Keratinocyte (primary cell): ENCODE measurements around the gene ADCYAP1R1. TPM values are rescaled to one million over a fixed set of nuclear protein-coding genes. Genes with fewer than 3 reads are reported as not detected.

Experiments used
- DNase-seq: peaks from one replicate; pipeline ENCODE4 v3.0.0-alpha.2; 2011; ENCODE audit warnings: low read depth, missing footprints, low spot score
- FAIRE-seq: peaks from 2 replicates; lab custom pipeline; 2011; peaks lifted over from hg19 to GRCh38; lab: Jason Lieb, UNC
- H2AFZ ChIP-seq: 2 replicates; pipeline ENCODE4 v1.6.0; 2012; ENCODE audit warnings: low read length, control low read depth, inconsistent platforms; ENCODE audit not compliant: control insufficient read depth
- H3K27ac ChIP-seq: 2 replicates; pipeline ENCODE4 v1.5.1; 2011; ENCODE audit warnings: low read length; ENCODE audit not compliant: control insufficient read depth, insufficient read depth
- H3K27me3 ChIP-seq: 3 replicates; pipeline ENCODE4 v1.6.0; 2011; ENCODE audit warnings: low read length; ENCODE audit not compliant: control insufficient read depth, insufficient read depth; ENCODE audit errors: extremely low read depth
- H3K36me3 ChIP-seq, 2 experiments: 2 replicates in 1 of 2; 3 replicates in 1 of 2; pipeline ENCODE4 v1.5.1; 2011; ENCODE audit warnings: low read length in 2 of 2, mild to moderate bottlenecking in 1 of 2; ENCODE audit not compliant: control insufficient read depth in 2 of 2, insufficient read depth in 2 of 2; ENCODE audit errors: extremely low read depth in 1 of 2
- H3K4me1 ChIP-seq: 3 replicates; pipeline ENCODE4 v1.5.1; 2011; ENCODE audit warnings: low read length; ENCODE audit not compliant: control insufficient read depth, insufficient read depth; ENCODE audit errors: extremely low read depth
- H3K4me2 ChIP-seq: 3 replicates; pipeline ENCODE4 v1.6.0; 2011; ENCODE audit warnings: low read depth, low read length; ENCODE audit not compliant: control insufficient read depth, insufficient read depth; ENCODE audit errors: extremely low read depth
- H3K4me3 ChIP-seq, 3 experiments: fragments of 200-600 bp in 1 of 3; sonication (generic) in 1 of 3; 2 replicates in 2 of 3; 3 replicates in 1 of 3; pipeline ENCODE4 v1.5.1; 2011 to 2016; ENCODE audit warnings: low read length in 3 of 3, mild to moderate bottlenecking in 3 of 3, control low read depth in 2 of 3, inconsistent platforms in 1 of 3, low read depth in 1 of 3, mixed read lengths in 1 of 3, mixed run types in 1 of 3, moderate library complexity in 1 of 3; ENCODE audit not compliant: control insufficient read depth in 2 of 3, insufficient read depth in 2 of 3; ENCODE audit errors: extremely low read depth in 1 of 3
- H3K79me2 ChIP-seq: 2 replicates; pipeline ENCODE4 v1.6.0; 2012; ENCODE audit warnings: low read length; ENCODE audit not compliant: control insufficient read depth, insufficient read depth
- H3K9ac ChIP-seq: 3 replicates; pipeline ENCODE4 v1.6.0; 2011; ENCODE audit warnings: low read length; ENCODE audit not compliant: control insufficient read depth, insufficient read depth; ENCODE audit errors: extremely low read depth
- H3K9me1 ChIP-seq: 3 replicates; pipeline ENCODE4 v1.6.0; 2011; ENCODE audit warnings: low read length; ENCODE audit not compliant: control insufficient read depth, insufficient read depth; ENCODE audit errors: extremely low read depth
- H3K9me3 ChIP-seq: 2 replicates; pipeline ENCODE4 v1.5.1; 2012; ENCODE audit warnings: low read depth, low read length; ENCODE audit not compliant: control insufficient read depth
- H4K20me1 ChIP-seq: 3 replicates; pipeline ENCODE4 v1.6.0; 2011; ENCODE audit warnings: low read length; ENCODE audit not compliant: control insufficient read depth, insufficient read depth; ENCODE audit errors: extremely low read depth
- EZH2 ChIP-seq: IDR thresholded peaks from one replicate; pipeline ENCODE4 v1.6.1; 2012; ENCODE audit warnings: inconsistent platforms, mild to moderate bottlenecking, low read length, moderate library complexity
- dilution Hi-C: fragments of 300-500 bp; cut with MboI; formaldehyde crosslinking; loops from one replicate; pipeline ENCODE4 v1.7.0; 2020; ENCODE audit warnings: low sequenced_read_pairs; ENCODE audit not compliant: extremely low pct_ligation_motif_present
- polyA plus RNA-seq, 5 experiments: library from polyadenylated mRNA; depleted of rRNA in 3 of 5; stranded (reverse) in 3 of 5; stranded (forward) in 1 of 5; unstranded in 1 of 5; fragments of >200 nt; gene quantifications; 1 replicate in 1 of 5; 2 replicates in 3 of 5; 3 replicates in 1 of 5; pipeline versions ENCODE4 v1.2.1 to v1.2.3, GENCODE V29; 2011 to 2012; ENCODE audit warnings: missing spikeins in 2 of 5, low read depth in 1 of 5, low replicate concordance in 1 of 5
- TF ChIP-seq, protein P1 (sequence below), 3 experiments: IDR thresholded peaks in 1 of 3; conservative IDR thresholded peaks in 1 of 3; optimal IDR thresholded peaks in 1 of 3; 2 replicates in 2 of 3; 3 replicates in 1 of 3; pipeline versions ENCODE3 to v1.5.1; 2011; ENCODE audit warnings: low read length in 3 of 3, mild to moderate bottlenecking in 3 of 3, moderate library complexity in 2 of 3, control low read depth in 1 of 3, inconsistent platforms in 1 of 3; ENCODE audit not compliant: insufficient read depth in 2 of 3; ENCODE audit errors: extremely low read depth in 1 of 3

Gene ADCYAP1R1
- polyA plus RNA-seq, 1 donor (not counting 4 experiments of a cell fraction or from before 2014, with no cell fraction given), result not detected

DNA sequence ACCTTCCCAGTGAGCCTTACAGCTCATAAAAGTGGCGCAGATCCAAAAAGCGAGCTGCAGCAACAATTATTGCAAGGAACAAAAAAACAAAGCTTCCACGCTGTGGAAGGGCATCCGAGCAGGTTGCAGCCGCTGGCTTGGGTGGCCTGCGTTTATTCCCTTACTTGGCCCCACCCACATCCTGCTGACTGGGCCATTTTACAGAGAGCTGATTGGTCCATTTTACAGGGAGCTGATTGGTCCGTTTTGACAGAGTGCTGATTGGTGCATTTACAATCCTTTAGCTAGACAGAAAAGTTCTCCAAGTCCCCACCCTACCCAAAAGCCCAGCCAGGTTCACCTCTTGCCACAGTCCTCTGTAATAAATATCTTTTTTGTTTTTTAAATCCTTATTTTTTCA lies 85.1 kb downstream of the ADCYAP1R1 start:
- no peak overlapping the region for H3K4me2 ChIP-seq
- H3K4me1 ChIP-seq, result no peaks in the 10 kb centered on the region
- no peaks in the 10 kb centered on the region for H4K20me1 ChIP-seq
- no peaks in the 10 kb centered on the region for H3K36me3 ChIP-seq
- dilution Hi-C loops, result no loop called here
- DNase-seq, result no peak
- no peaks in the 10 kb centered on the region for H3K9me3 ChIP-seq
- no peak overlapping the region for H3K4me3 ChIP-seq
- no peak for FAIRE-seq
- H3K9me1 ChIP-seq, result no peaks in the 10 kb centered on the region
- H3K9ac ChIP-seq, result no peak overlapping the region
- no peaks in the 10 kb centered on the region for H3K79me2 ChIP-seq
- H3K27ac ChIP-seq, result no peak overlapping the region
- H2AFZ ChIP-seq, result no peak overlapping the region
- no peak for TF ChIP-seq EZH2
- TF ChIP-seq, protein P1, sequence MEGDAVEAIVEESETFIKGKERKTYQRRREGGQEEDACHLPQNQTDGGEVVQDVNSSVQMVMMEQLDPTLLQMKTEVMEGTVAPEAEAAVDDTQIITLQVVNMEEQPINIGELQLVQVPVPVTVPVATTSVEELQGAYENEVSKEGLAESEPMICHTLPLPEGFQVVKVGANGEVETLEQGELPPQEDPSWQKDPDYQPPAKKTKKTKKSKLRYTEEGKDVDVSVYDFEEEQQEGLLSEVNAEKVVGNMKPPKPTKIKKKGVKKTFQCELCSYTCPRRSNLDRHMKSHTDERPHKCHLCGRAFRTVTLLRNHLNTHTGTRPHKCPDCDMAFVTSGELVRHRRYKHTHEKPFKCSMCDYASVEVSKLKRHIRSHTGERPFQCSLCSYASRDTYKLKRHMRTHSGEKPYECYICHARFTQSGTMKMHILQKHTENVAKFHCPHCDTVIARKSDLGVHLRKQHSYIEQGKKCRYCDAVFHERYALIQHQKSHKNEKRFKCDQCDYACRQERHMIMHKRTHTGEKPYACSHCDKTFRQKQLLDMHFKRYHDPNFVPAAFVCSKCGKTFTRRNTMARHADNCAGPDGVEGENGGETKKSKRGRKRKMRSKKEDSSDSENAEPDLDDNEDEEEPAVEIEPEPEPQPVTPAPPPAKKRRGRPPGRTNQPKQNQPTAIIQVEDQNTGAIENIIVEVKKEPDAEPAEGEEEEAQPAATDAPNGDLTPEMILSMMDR (optimal IDR thresholded peaks at IDR 0.05 in 1 of 3, IDR thresholded peaks at IDR 0.05 in 1 of 3, conservative IDR thresholded peaks at IDR 0.05 in 1 of 3; ENCODE audit: extremely low read depth in 1 of 3, insufficient read depth in 2 of 3, low read length in 3 of 3), result no peak
- no peaks in the 10 kb centered on the region for H3K27me3 ChIP-seq

DNA sequence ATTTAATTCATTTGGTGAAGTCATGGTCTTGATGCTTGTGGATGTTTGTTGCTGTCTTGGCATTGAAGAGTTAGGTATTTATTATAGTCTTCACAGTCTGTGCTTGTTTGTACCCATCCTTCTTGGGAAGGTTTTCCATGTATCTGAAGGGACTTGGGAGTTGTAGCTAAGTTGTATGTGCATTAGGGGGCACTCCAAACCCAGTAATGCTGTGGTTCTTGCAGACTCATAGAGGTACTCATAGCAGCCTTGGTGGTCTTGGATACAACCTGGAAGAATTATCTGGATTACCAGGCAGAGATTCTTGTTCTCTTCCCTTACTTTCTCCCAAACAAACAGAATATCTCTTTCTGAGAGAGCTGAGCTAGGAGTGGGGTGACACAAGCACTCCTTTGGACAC lies 93.2 kb downstream of the ADCYAP1R1 start:
- no peaks in the 10 kb centered on the region for H3K4me1 ChIP-seq
- dilution Hi-C loops, result no loop called here
- no peak overlapping the region for H3K4me3 ChIP-seq
- no peak overlapping the region for H2AFZ ChIP-seq
- H3K36me3 ChIP-seq, result no peaks in the 10 kb centered on the region
- no peaks in the 10 kb centered on the region for H3K79me2 ChIP-seq
- H4K20me1 ChIP-seq, result no peaks in the 10 kb centered on the region
- no peak for TF ChIP-seq EZH2
- TF ChIP-seq, protein P1 (optimal IDR thresholded peaks at IDR 0.05 in 1 of 3, IDR thresholded peaks at IDR 0.05 in 1 of 3, conservative IDR thresholded peaks at IDR 0.05 in 1 of 3; ENCODE audit: extremely low read depth in 1 of 3, insufficient read depth in 2 of 3, low read length in 3 of 3), result peak in 1 of 3 experiments; percentile 3
- no peak overlapping the region for H3K4me2 ChIP-seq
- no peaks in the 10 kb centered on the region for H3K9me1 ChIP-seq
- H3K9ac ChIP-seq, result no peak overlapping the region
- no peak for DNase-seq
- H3K27ac ChIP-seq, result no peak overlapping the region
- FAIRE-seq, result no peak
- H3K9me3 ChIP-seq, result no peaks in the 10 kb centered on the region
- H3K27me3 ChIP-seq, result no peaks in the 10 kb centered on the region
